GM19455 (cell line): Measurements from ENCODE around the gene CLEC12A.
"Not testable (repeated sequence)": the region's sequence is repeated elsewhere in the genome, so short reads cannot be mapped to it uniquely, and the experiment has no call there.

Source experiments
- ATAC-seq: cut with Tn5 transposase; IDR thresholded peaks from one replicate; pipeline ENCODE4 v1.9.1; 2021; ENCODE audit not compliant: unreplicated experiment

CLEC12A gene

DNA sequence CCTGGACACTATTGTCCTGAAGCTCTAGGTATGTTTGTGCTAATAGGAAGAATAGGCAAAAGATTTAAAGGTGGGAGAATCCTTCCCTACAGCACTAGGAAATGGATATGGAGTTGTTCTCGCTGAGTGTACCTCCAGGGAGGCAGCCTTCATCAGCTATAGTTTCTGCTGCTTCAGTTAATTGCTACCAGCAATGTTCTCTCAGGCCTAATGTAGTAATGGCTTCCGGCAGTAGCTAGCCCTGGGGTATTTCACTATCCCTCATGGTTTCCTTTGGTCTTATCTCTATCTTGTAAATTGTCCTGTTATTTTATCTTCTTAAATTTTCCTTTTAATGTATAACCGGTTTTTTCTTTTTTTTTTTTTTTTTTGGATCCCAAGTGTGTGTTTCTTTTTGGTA, 9.3 kb upstream of the CLEC12A start:
- ATAC-seq = no peak

GRCh38 chr12:9969673-9970072, 1.5 kb upstream of the CLEC12A start:
- ATAC-seq = no peak

GRCh38 chr12:9973949-9974348, 2.7 kb downstream of the CLEC12A start:
- ATAC-seq = no peak

DNA sequence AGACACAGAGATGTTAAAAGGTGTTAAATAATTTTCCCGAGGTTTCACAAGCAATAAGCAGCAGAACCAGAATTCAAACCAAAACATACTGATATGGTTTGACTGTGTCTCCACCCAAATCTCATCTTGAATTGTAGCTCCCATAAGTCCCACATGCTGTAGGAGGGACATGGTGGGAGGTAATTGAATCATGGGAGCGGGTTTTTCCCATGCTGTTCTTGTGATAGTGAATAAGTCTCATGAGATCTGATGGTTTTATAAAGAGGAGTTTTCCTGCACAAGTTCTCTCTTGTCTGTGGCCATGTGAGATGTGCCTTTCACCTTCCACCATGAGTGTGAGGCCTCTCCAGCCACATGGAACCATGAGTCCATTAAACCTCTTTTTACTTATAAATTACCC, 3.5 kb downstream of the CLEC12A start:
- not testable (repeated sequence) for ATAC-seq

DNA sequence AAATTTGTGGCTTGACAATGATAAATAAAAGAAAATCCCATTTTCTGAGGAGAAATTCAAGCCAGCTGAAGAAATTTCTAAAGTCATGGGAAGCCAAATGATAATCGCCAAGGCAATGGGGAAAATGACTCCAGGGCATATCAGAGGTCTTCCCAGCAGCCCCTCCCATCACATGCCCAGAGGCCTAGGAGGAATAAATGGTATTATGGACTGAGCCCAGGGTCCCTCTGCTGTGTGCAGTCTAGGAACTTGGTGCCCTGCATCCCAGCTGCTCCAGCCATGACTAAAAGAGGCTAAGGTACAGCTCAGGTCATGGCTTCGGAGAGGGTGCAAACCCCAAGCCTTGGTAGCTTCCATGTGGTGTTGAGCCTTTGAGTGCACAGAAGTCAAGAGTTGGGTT, 4.4 kb downstream of the CLEC12A start:
- ATAC-seq = no peak

DNA sequence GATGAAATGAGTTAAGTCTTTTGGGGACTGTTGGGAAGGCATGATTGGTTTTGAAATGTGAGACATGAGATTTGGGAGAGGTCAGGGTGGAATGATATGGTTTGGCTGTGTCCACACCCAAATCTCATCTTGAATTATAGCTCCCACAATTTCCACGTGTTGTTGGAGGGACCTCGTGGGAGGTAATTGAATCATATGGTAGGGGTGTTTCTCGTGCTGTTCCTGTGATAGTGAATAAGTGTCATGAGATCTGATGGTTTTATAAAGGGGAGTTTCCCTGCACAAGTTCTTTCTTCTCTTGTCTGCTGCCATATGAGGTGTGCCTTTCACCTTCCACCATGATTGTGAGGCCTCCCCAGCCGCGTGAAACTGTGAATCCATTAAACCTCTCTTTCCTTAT, 5.4 kb downstream of the CLEC12A start:
- ATAC-seq = not testable (repeated sequence)

DNA sequence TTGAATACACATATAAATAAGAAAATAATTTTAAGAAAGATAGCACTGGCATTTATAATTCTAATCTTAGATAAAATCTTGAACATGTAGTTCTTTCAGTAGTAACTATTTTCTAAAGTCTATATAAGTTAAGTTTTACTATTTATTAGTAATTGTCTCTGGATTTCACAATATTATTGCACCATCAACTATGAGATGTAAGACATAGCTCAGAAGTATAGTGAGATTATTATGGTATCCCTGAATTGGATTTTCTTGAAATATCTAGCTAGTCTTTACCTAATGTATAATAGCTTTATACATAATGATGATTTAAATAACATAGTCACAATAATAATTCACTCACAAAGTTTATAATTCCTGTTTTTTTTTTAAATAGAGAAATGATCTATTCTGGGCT, 6.7 kb downstream of the CLEC12A start:
- ATAC-seq = no peak

GRCh38 chr12:9980126-9980525, 8.9 kb downstream of the CLEC12A start:
- no peak for ATAC-seq

GRCh38 chr12:9991876-9992275, 20.7 kb downstream of the CLEC12A start:
- no peak for ATAC-seq

DNA sequence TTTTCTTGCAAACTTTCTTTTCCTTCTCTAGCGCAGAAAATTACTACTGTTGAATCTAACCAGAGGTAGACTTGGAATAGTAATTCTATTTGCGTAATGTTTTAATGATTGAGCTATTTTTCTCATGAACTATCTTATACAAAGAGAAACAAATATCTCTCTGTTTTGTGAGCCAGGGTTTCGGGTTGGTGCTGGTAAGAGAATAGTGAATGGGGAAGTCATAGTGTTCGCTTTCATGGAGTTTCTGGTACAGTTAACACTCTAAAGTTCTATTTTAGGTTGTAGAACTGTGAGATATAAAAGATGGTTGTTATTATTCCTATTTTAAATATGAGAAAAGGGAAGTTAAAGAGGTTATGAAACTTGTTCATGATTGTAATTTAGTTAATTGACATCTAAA, 21.1 kb downstream of the CLEC12A start:
- ATAC-seq = no peak

- no peak for ATAC-seq
Measured at GRCh38 chr12:9999016-9999415, 27.8 kb downstream of the CLEC12A start, which contains the start of gene CLEC1B. CLEC1B (minus strand) TSS chr12:9999121; CDS start chr12:9999100, 21 bp downstream.

GRCh38 chr12:10001171-10001776, 30.1 kb downstream of the CLEC12A start:
- no peak for ATAC-seq

GRCh38 chr12:10012630-10013330, 41.6 kb downstream of the CLEC12A start:
- ATAC-seq = no peak

DNA sequence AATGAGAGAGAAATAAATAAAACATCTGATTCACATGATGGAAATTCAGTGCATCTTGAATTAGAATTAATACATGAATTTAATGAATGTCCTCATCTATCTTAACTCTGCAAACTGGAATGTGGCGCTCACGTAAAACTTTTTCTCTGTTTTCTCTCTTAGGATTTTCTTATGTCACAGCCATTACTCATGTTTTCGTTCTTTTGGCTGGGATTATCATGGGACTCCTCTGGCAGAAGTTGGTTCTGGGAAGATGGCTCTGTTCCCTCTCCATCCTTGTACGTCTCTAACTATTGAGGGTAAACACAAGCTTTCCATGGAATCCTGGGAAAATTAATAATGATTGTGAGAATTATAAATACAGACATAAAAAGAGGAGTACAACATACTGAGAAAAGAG, 44.2 kb downstream of the CLEC12A start:
- no peak for ATAC-seq

GRCh38 chr12:10016881-10017280, 45.7 kb downstream of the CLEC12A start:
- ATAC-seq = no peak

GRCh38 chr12:10018386-10018785, 47.2 kb downstream of the CLEC12A start:
- ATAC-seq = no peak

- ATAC-seq = no peak
Measured at GRCh38 chr12:10021342-10021741, 50.1 kb downstream of the CLEC12A start.

- ATAC-seq = no peak
Measured at GRCh38 chr12:10025236-10025635, 54.0 kb downstream of the CLEC12A start.

GRCh38 chr12:10026666-10027065, 55.5 kb downstream of the CLEC12A start:
- ATAC-seq = not testable (repeated sequence)

DNA sequence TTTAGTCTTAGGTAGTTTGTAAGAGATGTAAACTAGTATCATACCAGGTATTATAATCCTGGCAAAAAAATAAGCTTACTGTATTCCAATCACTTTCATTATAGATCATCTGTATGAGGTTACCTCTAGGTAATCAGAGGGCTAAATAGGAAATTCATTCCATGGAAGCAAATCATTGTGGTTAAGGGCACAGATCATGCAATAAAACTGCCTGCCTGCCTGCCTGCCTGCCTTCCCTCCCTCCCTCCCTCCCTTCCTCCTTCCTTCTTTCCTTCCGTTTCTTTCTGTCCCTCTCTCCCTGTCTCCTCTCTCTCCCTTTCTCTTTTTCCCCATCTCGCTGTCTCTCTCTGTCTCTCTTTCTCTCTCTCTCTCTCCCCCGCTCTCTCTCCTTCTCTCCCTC, 56.1 kb downstream of the CLEC12A start:
- no peak for ATAC-seq

DNA sequence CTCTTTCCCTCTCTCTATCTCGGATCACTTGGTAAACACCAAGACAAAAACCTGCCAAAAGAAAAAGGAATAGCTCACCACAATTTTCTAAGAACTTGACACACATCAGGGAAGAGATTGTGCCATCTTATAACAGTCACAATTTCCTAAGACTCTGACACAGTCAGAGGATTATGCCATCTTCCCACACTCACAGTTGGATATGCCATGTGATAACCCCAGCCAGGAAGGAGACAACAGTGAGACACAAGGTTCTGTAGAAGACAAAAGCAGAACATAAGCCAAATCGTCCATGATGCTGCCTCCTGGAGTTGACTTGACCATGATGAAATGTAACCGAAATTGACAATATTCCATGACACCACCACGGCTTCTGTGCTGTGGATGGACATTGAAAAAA, 56.5 kb downstream of the CLEC12A start:
- no peak for ATAC-seq

DNA sequence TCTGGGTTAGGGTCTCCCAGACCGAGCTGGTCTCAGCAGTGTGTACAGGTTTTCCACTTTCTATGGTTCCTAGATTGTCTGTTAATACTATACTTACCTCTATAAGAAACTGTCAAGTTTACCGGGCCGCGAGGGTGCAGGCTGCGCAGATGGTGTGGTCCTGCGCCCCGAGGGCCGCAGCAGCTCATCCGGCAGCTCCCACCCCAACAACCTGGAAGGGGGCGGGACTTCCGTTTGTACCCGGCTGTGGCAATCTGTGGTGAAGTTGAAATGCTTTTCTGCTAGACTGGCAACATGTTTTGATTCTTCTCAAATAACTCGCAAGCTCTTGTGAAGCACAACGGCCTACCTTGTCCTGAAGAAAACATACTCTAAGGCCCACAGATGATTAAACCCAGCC, 59.2 kb downstream of the CLEC12A start, which contains the start of gene CLEC9A:
TSS of gene CLEC9A (plus strand) at position 237 of the 400 bp plus-strand sequence. CDS start 22,006 bp downstream, outside the sequence.
- ATAC-seq = no peak

- ATAC-seq = no peak
Measured at GRCh38 chr12:10031321-10031720, 60.1 kb downstream of the CLEC12A start.
